LNCAP (cell line): ENCODE results near the gene DNAJB14.

Experiments used
- CTCF ChIP-seq: fragments of 450-650 bp; IDR thresholded peaks from 2 replicates; pipeline ENCODE4 v1.5.1; 2017; ENCODE audit warnings: mild to moderate bottlenecking

Gene DNAJB14

GRCh38 chr4:99946356-99947189, at the start of gene DNAJB14:
TSS of gene DNAJB14 (minus strand) at chr4:99946618. CDS start at chr4:99946571, 47 bp downstream.
- TF ChIP-seq CTCF = no peak

DNA sequence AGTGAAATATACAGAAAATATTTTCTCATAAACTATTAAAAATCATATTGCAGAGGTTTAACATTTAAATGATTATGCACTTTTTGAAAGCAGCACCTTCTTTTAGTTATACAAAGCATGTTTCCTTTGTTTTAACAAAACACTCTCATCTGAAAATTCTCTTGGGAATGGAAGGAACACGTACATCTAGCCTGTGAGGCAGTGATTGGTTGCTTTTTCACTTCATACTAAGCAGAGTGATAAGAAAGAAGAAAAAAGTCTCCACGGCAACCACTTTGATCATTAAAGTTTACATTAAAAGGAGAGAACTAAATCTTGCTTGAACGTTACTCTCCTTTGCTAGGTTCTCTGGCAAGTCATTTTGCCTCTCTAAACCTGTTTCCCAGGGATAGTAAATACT, 45.3 kb upstream of the DNAJB14 start:
- TF ChIP-seq CTCF = no peak

DNA sequence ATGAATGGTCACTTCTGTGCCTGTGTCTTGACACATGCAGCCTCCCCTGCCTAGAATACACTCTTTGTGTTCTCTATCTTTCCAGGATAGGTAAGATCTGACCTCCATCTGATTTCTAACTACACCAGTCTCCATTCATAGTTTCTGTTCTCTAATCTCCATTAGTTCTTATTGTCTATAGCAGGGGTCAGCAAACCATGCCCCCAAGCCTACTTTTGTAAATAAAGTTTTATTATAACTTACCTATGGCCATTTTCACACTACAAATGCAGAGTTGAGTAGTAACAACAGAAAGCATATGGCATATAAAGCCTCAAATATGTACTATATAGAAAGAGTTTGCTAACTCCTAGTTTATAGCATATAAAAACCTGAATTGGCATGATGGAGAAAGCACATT, 41.3 kb upstream of the DNAJB14 start:
- TF ChIP-seq CTCF = no peak

- no peak for TF ChIP-seq CTCF
Measured at GRCh38 chr4:99986792-99987191, 40.4 kb upstream of the DNAJB14 start.

GRCh38 chr4:99983289-99983943, 37.0 kb upstream of the DNAJB14 start:
- no peak for TF ChIP-seq CTCF

DNA sequence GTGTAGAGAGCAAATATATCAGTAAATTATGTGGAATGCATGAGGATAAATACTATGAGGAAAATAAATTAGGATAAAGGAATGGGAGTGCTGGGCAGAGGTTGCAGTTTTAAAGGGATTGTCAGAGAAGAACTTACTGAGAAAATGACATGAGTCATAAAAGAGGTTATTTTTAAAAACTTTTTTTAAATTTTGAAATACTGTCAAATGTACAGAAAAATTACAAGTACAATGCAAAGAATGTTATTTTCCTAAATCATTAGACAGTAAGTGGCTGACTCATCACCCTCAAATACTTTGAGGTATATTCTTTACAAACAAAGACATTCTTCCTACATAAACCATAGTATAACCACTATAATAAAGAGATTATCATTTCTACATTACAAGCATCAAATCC, 33.5 kb upstream of the DNAJB14 start:
- TF ChIP-seq CTCF = no peak

GRCh38 chr4:99971453-99972111, 25.2 kb upstream of the DNAJB14 start:
- no peak for TF ChIP-seq CTCF
